ENCODE data around the gene CACNA2D2. TPM values are rescaled to one million over a fixed set of nuclear protein-coding genes. Genes with fewer than 3 reads are reported as not detected.

The CACNA2D2 gene
- total RNA-seq, 1 experiment from 2014 or later, result 22.0 TPM

DNA sequence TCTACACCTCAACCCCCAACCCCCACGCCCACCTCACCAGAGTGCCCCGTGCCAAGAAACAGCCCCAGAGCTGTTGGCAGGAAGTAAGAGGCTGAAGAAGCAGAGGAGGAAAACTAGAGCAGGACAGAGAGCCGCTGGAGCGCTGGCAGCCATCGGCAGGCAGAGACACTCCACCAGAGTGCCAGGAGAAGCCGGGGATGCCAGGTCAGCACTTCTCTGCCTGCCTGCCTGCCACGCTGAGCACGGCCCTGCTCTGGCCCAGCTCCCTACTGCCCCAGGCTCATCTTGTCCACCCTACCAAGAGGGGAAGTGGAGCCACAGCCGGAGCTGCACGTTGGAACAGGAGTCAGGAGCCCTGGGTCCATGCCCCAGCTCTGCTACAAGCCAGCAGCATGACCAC lies 29.7 kb downstream of the CACNA2D2 start:
- CTCF ChIA-PET, result interaction anchor here (0.7 to 1.3 kb wide), 3 partner anchors 38 to 68 kb away, joined by 3 to 4 read pairs (median 3); no protein-coding TSS in a partner anchor

More for the DNA sequence above, 29.7 kb downstream of the CACNA2D2 start:
- Mint-ChIP-seq H3K4me1 (no peaks in the 10 kb centered on the region), H3K9me3 (no peaks in the 10 kb centered on the region), H3K4me3 (no peak overlapping the region), H3K27me3 (ENCODE audit: low read depth) (no peaks in the 10 kb centered on the region), H3K36me3 (no peaks in the 10 kb centered on the region), H3K27ac (no peak overlapping the region)
- no peak for DNase-seq (ENCODE audit: low spot score)
- POLR2A ChIA-PET, result no interaction called here
- no peak for TF ChIP-seq ZNF396 (CRISPR knock-in tag; IDR thresholded peaks at IDR 0.05; ENCODE audit: borderline replicate concordance)
- no peak for TF ChIP-seq JAZF1 (CRISPR knock-in tag; IDR thresholded peaks at IDR 0.05)
- no peak for TF ChIP-seq EMX1 (CRISPR knock-in tag; IDR thresholded peaks at IDR 0.05)
- TF ChIP-seq TCF7 (CRISPR knock-in tag; IDR thresholded peaks at IDR 0.05; ENCODE audit: low read depth), result no peak
- TF ChIP-seq MLX (CRISPR knock-in tag; IDR thresholded peaks at IDR 0.05), result no peak
- TF ChIP-seq, protein P1, sequence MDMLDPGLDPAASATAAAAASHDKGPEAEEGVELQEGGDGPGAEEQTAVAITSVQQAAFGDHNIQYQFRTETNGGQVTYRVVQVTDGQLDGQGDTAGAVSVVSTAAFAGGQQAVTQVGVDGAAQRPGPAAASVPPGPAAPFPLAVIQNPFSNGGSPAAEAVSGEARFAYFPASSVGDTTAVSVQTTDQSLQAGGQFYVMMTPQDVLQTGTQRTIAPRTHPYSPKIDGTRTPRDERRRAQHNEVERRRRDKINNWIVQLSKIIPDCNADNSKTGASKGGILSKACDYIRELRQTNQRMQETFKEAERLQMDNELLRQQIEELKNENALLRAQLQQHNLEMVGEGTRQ (CRISPR knock-in tag; IDR thresholded peaks at IDR 0.05), result no peak
- TF ChIP-seq HMGA2 (CRISPR knock-in tag; IDR thresholded peaks at IDR 0.05), result no peak
- TF ChIP-seq ATF1 (CRISPR knock-in tag; IDR thresholded peaks at IDR 0.05), result no peak
- TF ChIP-seq CREB1 (CRISPR knock-in tag; IDR thresholded peaks at IDR 0.05), result no peak
- TF ChIP-seq ZNF232 (CRISPR knock-in tag; IDR thresholded peaks at IDR 0.05), result no peak
- no peak for TF ChIP-seq ZBTB43 (CRISPR knock-in tag; IDR thresholded peaks at IDR 0.05)
- TF ChIP-seq MAX (CRISPR knock-in tag; IDR thresholded peaks at IDR 0.05), result no peak
- TF ChIP-seq ESRRA (CRISPR knock-in tag; IDR thresholded peaks at IDR 0.05; ENCODE audit: borderline replicate concordance), result no peak
- no peak for TF ChIP-seq ZBTB21 (CRISPR knock-in tag; IDR thresholded peaks at IDR 0.05; ENCODE audit: borderline replicate concordance)
- TF ChIP-seq GTF2I (CRISPR knock-in tag; conservative IDR thresholded peaks at IDR 0.05), result no peak
- TF ChIP-seq, protein P2, sequence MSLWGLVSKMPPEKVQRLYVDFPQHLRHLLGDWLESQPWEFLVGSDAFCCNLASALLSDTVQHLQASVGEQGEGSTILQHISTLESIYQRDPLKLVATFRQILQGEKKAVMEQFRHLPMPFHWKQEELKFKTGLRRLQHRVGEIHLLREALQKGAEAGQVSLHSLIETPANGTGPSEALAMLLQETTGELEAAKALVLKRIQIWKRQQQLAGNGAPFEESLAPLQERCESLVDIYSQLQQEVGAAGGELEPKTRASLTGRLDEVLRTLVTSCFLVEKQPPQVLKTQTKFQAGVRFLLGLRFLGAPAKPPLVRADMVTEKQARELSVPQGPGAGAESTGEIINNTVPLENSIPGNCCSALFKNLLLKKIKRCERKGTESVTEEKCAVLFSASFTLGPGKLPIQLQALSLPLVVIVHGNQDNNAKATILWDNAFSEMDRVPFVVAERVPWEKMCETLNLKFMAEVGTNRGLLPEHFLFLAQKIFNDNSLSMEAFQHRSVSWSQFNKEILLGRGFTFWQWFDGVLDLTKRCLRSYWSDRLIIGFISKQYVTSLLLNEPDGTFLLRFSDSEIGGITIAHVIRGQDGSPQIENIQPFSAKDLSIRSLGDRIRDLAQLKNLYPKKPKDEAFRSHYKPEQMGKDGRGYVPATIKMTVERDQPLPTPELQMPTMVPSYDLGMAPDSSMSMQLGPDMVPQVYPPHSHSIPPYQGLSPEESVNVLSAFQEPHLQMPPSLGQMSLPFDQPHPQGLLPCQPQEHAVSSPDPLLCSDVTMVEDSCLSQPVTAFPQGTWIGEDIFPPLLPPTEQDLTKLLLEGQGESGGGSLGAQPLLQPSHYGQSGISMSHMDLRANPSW (CRISPR knock-in tag; conservative IDR thresholded peaks at IDR 0.05; ENCODE audit: low read depth), result no peak
- TF ChIP-seq, protein P3, sequence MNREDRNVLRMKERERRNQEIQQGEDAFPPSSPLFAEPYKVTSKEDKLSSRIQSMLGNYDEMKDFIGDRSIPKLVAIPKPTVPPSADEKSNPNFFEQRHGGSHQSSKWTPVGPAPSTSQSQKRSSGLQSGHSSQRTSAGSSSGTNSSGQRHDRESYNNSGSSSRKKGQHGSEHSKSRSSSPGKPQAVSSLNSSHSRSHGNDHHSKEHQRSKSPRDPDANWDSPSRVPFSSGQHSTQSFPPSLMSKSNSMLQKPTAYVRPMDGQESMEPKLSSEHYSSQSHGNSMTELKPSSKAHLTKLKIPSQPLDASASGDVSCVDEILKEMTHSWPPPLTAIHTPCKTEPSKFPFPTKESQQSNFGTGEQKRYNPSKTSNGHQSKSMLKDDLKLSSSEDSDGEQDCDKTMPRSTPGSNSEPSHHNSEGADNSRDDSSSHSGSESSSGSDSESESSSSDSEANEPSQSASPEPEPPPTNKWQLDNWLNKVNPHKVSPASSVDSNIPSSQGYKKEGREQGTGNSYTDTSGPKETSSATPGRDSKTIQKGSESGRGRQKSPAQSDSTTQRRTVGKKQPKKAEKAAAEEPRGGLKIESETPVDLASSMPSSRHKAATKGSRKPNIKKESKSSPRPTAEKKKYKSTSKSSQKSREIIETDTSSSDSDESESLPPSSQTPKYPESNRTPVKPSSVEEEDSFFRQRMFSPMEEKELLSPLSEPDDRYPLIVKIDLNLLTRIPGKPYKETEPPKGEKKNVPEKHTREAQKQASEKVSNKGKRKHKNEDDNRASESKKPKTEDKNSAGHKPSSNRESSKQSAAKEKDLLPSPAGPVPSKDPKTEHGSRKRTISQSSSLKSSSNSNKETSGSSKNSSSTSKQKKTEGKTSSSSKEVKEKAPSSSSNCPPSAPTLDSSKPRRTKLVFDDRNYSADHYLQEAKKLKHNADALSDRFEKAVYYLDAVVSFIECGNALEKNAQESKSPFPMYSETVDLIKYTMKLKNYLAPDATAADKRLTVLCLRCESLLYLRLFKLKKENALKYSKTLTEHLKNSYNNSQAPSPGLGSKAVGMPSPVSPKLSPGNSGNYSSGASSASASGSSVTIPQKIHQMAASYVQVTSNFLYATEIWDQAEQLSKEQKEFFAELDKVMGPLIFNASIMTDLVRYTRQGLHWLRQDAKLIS (CRISPR knock-in tag; IDR thresholded peaks at IDR 0.05; ENCODE audit: borderline replicate concordance), result no peak
- TF ChIP-seq, protein P4, sequence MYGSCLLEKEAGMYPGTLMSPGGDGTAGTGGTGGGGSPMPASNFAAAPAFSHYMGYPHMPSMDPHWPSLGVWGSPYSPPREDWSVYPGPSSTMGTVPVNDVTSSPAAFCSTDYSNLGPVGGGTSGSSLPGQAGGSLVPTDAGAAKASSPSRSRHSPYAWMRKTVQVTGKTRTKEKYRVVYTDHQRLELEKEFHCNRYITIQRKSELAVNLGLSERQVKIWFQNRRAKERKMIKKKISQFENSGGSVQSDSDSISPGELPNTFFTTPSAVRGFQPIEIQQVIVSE (CRISPR knock-in tag; IDR thresholded peaks at IDR 0.05; ENCODE audit: borderline replicate concordance), result no peak
- ATAC-seq, result no peak
